HG03039 (cell line): ENCODE results near the gene NUDT21.
"Not testable (repeated sequence)": the region's sequence is repeated elsewhere in the genome, so short reads cannot be mapped to it uniquely, and the experiment has no call there.

Experiments used
- ATAC-seq: cut with Tn5 transposase; IDR thresholded peaks from one replicate; pipeline ENCODE4 v1.9.1; 2021; ENCODE audit warnings: mild to moderate bottlenecking, moderate library complexity; ENCODE audit not compliant: unreplicated experiment

Gene NUDT21

DNA sequence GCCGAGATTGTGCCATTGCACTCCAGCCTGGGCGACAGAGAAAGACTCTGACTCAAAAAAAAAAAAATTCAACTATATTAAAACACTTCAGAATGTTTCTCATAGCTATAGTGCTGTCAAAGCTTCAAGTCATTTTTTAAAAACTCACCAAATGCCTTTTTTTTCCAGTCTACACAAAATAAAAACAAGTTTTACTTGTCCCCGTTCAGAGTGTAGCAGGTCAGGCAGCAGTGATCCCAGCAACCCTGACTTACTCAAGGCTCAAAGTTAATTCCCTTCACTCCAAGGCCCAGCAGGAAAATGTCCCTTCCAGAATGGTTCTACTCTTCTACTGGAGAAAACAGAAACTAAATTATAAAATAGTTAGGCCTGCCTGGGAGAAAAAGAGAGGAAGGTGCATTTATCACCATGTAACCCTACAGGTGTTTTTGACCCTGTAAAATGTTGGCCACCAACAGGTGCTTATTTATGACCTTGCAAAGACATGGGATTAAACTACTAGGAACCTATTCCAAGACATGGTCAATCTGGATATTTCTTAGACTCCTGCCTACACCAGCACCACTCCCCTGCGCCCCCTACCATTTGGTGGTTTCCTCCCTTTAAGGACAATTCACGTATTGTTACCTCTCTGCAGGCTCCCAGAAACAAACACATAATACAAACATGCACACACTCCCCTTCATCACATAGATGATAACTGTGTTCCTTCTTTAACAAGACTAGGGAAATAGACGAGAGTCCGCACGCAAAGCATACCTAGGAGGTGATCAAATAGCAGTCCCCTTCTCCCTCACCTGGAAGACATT lies 31.2 kb downstream of the NUDT21 start:
- ATAC-seq = no peak

- no peak for ATAC-seq
These were observed 34.0 kb downstream of the NUDT21 start for GRCh38 chr16:56417138-56417537.

DNA sequence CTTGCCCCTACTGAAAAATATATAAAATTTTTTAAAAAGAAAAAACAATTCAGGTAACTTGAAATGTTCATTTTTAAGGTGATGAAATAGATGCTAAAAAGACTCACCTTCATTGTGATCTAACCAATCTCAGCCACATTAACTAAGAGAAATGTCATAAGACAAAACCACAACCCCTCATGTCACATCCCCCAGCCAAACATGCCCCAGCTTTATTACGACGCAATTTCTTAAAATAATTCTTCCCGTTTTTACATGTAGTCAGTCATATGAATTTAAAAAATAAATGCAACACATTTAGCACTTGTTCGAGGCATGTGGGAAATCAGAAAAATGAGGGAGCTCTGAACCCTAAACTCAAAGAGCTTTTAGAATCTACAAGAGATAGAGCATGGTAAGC lies 35.3 kb downstream of the NUDT21 start:
- ATAC-seq = no peak

DNA sequence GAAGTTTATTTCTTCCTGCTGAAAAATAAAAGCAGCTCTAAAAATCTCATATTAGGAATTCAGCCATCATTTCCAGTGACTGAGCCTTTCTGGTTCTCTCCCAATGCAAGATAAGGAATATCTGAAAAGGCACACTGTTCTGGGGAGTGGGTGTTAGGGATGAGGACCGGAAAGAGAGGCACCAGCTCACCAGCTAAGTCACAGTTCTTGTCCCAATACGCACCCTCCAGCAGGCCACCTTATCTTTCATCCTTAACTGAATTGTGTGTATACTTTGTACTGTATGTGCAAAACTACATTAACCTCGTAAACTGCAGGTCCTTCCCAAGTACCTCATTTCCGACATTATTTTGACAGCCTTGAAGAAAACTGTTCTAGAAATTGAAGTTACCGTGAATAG lies 36.8 kb downstream of the NUDT21 start:
- no peak for ATAC-seq

- no peak for ATAC-seq
These were observed 37.8 kb downstream of the NUDT21 start for GRCh38 chr16:56413381-56413780.

DNA sequence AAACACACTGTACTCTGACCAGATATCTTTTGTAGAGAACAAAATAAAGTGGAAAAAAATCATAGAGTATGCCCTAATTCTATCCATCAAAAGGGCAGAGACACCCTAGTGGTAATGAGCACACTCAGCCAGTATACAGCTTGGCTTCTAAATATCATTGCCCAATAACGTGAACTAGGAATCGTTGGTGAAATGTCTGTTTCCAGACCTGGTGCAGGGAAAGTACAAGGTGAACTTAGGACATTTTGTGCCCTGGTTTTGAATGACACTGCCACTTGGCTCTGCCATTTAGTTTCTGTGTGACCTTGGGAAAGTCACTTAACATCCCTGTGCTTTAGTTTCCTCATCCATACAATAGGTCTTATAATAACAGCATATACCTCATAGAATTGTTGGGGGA lies 39.5 kb downstream of the NUDT21 start:
- ATAC-seq = no peak

DNA sequence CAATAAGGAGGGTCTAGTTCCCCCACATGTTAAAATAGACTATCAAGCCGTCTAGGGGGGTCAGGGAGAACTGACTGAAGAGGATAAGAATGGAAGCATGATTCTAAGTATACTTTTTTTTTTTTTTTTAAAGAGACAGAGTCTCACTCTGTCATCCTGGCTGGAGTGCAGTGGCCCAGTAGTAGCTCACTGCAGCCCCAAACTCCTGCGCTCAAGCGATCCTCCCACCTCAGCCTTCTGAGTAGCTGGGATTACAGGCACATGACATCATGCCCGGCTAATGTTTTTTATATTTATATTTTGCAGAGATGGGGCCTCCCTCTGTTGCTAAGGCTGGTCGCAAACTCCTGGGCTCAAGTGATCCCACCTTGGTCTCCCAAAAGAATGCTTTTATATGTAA lies 40.0 kb downstream of the NUDT21 start:
- no peak for ATAC-seq

DNA sequence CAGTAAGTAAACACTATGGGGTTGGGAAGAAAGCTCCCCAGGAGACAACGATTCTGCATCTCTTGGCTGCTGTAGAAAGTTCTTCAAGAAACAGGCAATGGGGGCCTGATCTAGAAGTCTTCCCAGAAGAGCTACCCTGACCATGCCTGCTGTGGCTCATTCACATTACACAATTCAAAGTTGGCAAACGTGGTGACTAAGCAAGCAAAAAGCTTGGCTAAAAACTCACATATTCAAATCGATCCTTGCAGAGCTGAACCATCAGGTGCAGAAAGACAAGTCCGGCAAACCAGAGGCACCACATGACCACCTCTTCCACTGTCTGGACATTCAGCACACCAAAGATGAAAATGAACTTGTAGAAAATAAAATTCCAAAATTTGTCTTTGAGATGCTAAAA lies 41.9 kb downstream of the NUDT21 start:
- ATAC-seq = no peak

DNA sequence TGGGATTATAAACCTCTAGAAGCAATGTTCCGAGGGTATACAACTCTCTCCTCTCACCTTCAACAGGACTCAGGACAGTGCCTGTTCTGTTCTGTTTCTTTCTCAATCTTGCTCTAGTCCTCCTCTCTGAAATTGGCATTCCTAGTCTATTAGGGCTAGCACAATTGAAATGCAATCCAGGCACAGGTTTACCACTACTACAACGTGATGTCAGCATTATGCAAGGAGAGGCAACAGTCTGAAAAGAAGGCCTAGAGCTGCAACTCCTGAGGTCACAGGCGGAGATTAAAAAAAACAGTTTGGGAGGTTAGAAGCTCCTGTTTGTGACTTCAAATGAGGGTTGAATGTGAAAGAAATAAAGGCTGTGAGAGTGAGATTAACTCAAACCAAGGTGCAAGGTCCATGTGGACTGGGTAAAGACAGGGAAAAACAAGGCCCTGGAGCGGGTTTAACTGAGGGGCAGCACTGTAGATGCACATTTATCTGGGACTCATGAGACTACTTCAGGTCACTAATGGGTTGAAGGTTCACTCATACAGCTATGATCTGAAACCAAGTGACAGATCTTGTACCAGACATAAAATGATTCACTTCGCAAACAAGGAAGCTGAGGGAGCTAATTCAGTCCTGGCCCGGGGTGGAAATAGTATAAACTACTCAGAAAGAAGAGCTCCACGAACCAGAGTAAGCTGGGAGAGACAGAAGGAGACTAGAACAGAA lies 42.6 kb downstream of the NUDT21 start:
- no peak for ATAC-seq

- no peak for ATAC-seq
These were observed 45.0 kb downstream of the NUDT21 start for GRCh38 chr16:56405977-56406672.

DNA sequence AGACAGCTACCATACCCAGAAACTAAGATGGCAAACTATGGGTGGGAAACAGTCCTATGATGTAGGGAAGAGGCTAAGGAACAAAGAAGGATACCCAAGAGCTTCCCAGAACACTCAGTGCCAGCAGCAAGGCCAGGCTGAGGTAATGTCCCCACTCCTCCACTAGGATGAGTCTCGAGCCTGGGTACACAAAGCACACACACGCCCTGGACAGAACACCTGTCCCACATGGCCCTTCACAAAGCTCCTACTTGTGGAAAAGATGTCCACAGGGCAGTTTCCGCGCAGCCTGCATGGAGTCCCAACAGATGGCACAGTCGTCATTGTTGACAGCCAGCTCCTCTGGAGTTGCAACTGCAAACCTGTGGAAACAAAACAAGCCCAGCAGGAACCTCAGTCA lies 49.6 kb downstream of the NUDT21 start:
- ATAC-seq = no peak

DNA sequence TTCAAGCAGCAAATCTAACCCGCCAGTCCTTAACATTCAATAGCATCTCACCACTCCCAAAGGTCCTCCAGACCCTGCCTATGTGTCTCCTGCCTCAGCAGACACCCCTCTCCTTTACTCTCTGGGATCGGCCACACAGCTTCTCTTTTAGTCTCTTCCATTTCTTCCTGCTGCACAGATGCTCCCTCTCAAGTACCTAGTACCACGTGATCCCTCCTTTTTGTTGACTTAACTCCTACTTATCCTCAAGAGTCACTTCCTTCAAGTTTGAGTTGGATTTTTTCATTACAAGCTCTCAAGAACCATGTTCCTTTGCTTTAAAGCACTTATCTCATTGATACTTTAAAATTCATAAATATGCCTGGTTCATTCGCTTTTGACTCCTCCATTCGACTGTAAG lies 50.7 kb downstream of the NUDT21 start:
- no peak for ATAC-seq

DNA sequence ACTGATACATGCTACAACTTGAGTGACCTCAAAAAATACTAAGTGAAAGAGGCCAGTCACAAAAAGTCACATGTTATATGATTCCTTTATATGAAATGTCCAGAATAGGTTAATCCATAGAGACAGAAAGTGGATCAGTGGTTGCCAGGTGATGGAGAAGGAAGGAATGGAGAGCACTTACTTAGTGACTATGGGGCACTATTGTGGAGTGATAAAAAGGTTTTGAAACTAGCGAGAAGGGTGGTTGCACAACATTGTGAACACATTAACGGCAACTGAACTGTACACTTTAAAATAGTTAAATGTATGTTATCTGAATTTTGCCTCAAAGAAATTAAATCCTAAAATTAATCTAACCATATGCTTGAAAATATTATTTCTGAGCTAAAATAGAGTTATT lies 51.6 kb downstream of the NUDT21 start:
- no peak for ATAC-seq

DNA sequence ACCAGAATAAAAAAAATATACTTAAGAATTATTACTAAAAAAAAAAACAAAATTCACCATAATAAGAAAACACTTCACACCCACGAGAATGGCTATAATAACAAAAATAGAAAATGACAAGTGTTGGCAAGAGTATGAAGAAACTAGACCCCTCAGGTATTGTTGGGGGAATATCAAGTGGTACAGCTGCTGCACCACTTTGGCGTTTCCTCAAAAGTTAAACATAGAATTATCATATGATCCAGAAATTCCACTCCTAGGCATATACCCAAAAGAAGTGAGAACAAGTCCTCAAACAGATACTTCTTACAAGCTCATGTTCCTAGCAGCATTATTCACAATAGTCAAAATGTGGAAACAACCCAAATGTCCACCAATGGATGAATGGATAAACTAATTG lies 52.1 kb downstream of the NUDT21 start:
- ATAC-seq = no peak

DNA sequence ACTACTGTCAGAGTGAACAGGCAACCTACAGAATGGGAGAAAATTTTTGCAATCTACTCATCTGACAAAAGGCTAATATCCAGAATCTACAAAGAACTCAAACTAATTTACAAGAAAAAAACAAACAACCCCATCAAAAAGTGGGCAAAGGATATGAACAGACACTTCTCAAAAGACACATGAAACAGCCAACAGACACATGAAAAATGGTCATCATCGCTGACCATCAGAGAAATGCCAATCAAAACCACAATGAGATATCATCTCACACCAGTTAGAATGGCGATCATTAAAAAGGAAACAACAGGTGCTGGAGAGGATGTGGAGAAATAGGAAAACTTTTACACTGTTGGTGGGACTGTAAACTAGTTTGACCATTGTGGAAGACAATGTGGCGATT lies 54.4 kb downstream of the NUDT21 start:
- not testable (repeated sequence) for ATAC-seq

- no peak for ATAC-seq
These were observed 61.6 kb downstream of the NUDT21 start for GRCh38 chr16:56389554-56389953.

GRCh38 chr16:56388209-56388608 lies 62.9 kb downstream of the NUDT21 start:
- ATAC-seq = no peak

GRCh38 chr16:56387396-56387795 lies 63.7 kb downstream of the NUDT21 start:
- ATAC-seq = no peak

DNA sequence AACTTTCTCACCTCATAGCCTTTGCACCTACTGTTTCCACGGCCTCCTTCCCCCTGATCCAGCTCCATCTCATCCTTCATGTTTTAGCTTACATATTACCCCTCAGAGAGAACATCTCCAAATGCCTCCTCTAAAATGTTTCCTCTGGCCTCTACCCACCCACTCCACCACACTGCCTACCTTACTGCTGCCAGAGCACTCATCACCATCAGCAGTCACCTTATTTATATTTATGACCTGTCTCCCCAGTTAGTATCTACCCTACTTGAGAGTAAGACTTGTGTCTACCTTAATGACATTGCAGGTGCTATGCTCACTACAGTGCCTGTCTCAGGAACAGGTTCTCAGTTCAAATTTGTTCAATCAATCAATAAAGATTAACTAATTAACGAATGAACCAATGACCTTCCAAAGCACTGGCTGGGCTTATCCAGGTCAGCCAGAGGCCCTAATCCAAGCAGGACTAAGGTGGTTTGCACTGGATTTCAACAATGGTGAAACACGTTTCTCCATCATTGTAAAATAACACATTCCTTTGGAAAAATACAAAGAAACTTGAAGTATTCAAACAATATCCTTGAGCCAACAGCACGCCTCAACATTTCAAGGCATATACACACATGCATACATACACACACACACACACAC lies 66.9 kb downstream of the NUDT21 start:
- ATAC-seq = no peak

DNA sequence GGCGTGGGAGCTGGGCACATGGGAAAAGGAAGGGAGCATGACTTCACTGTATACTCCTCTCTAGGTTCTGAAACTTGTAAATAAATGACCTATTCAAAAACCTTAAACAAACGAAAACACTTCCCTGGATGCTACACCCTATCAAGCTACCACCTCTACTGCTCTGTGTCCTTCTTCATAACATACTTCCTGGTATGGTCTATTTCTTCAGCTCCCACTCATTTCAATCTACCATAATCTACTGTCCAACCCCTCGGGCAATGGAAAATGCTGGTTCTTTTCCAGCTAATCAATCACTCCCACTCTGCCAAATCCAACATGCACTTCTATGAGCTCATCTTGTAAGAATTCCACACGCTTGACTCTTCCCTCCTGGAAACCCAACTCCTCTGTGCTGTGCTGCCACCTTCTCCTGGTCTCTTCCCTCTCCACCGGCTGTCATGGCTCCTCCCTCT lies 68.2 kb downstream of the NUDT21 start:
- ATAC-seq = no peak

DNA sequence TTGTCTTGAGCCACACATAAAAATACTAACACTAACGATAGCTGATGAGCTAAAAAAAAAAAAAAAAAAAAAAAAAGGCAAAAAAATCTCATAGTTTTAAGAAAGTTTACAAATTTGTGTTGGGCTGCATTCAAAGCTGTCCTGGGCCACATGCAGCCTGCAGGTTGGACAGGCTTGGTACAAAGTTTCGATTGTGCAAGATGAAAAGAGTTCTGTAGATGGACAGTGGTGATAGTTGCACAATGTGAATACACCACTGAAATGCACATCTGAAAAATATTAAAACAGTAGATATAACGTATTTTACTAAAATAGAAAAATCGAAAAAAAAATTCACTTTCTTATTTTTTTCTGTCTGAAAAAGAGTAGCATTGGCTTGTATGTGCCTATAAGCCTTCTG lies 68.7 kb downstream of the NUDT21 start:
- ATAC-seq = no peak
